Activated CD8-positive, alpha-beta memory T cell treated with anti-CD3 and anti-CD28 coated beads, Interleukin-2, amount 50 U/mL, for 24 hours (primary cell): ENCODE results near the gene CENPP.
"Not testable (repeated sequence)": the region's sequence is repeated elsewhere in the genome, so short reads cannot be mapped to it uniquely, and the experiment has no call there.

Source experiments
- DNase-seq: peaks from one replicate; pipeline ENCODE4 v3.0.0-alpha.2; 2020; ENCODE audit errors: extremely low read depth

The CENPP gene

GRCh38 chr9:92616199-92616641 lies 290.5 kb downstream of the CENPP start:
- DNase-seq, result no peak

GRCh38 chr9:92616655-92617111 lies 290.9 kb downstream of the CENPP start:
- no peak for DNase-seq

- DNase-seq, result no peak
Measured at GRCh38 chr9:92617195-92617813, 291.6 kb downstream of the CENPP start.

- DNase-seq, result no peak
Measured at GRCh38 chr9:92617951-92618510, 292.3 kb downstream of the CENPP start.

DNA sequence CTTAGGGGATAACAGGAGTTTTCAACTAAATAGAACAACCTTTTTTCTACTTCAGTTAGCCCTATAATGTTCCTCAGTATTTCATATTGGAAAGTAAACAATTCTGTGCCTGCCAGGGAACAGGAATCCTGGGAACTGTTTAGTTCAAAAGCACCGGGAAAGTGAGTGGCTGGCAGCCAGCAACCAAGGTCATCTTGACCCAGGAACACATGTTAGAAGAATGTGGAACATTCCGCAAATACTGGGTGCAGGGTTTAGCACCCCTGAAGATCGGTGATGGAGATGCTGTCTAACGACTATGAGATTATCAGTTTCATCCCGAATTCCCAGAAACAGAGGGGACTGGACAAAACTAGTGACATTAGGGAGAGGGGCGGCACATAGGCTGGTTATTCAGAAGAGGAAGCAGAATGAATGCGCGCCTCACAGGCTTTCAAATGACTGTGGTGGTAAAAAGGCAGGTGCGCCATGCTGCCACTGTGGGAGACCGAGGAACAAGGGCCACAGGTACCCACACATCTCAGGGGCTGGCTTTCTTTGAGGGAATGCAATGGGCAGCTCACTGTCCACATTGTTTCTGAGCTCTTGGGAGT lies 293.0 kb downstream of the CENPP start:
- DNase-seq, result no peak

DNA sequence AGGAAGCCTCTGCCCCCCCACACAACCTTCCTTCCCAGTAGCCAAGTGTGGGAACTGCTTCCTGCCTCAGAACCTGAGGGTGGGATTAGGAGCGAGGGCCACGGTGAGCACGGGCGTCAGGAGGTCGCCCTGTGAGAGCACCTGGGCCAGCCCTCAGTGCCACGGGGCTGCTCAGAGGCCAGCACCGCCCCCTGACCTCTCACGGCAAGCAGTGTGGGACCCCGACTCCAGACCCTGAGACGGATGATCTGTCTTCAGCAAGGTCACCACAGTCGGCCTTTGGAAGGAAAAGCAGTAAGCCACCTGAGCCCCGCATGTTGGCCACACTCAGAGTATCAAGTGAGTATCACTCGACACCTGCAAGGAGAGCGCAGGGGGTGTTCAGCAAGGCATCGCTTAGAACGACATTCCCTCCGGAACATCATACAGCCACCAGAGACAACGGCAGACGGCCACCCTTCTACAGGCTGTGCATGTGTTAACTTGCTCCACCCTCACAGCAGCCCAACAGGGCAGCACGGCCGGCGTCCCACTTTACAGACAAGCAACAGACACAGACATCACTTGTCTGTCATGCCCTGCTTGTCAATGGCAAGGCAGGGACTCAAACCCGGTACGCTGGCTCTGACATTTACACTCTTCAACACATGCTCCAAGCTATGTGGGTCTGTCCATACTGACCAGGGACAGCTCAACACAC lies 294.0 kb downstream of the CENPP start:
- no peak for DNase-seq

DNA sequence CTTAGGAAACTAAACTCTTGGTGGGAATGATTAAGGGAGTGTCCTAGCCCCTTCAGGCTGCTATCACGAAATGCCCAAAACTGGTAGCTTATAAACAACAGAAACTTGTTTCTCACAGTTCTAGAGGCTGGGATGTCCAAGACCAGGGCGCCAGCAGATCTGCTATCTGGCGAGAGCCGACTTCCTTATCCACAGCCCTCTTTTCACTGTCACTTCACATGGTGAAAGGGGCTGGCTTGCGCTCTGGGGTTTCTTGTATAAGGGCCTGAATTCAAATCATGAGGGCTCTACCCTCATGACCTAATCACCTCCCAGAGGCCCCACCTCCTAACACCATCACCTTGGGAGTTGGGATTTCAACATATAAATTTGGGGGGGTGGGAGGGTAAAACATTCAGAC lies 295.1 kb downstream of the CENPP start:
- no peak for DNase-seq

DNA sequence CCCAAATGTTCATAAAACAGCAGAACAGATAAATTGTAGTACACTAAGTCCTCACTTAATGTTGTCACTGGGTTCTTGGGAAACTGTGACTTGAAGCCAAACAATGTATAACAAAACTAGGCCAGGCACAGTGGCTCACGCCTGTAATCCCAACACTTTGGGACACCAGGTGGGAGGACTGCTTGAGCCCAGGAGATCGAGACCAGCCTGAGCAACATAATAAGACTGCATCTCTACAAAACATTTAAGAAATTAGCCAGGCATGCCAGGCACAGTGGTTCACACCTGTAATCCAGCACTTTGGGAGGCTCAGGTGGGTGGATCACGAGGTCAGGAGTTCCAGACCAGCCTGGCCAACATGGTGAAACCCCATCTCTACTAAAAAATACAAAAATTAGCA lies 298.2 kb downstream of the CENPP start:
- not testable (repeated sequence) for DNase-seq

DNA sequence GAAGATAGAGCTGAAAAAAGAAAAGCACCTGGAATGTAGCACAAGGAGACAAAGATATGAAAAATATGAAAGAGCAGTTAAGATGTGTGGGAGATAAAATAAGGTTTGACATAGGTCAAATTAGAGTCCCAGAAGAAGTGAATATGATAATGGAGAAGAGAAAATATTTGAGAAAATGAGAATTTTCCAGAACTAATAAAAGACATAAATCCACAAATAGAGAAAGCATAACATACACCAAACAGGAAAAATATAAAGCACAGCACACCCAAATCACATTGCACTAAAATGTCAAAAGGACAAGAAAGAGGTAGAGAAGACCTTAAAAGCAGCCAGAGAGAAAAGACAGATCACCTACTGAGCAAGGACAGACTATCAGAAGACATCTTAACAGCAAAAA lies 300.7 kb downstream of the CENPP start:
- DNase-seq, result no peak

GRCh38 chr9:92627651-92628050 lies 301.9 kb downstream of the CENPP start:
- no peak for DNase-seq

- no peak for DNase-seq
Measured at GRCh38 chr9:92631452-92632343, 305.9 kb downstream of the CENPP start.

DNA sequence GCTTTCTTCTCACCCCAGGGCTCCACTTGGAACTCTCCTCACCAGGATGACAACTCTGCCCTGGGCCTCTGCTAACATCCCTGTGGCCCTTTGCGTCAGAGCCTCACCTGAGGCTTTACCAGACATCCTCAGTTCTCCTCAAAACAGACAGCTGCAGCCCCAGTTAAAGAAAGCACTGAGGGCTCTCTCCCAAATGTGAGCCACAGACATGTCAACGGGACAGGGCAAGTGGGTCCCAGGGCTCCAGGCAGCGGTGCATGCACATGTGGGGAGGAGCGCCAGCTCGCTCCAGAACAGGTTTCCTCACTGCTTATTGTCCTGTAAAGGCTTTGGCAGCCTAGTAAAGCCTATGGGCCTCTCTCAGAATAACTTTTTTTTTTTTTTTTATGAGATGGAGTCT lies 306.9 kb downstream of the CENPP start:
- DNase-seq, result no peak

GRCh38 chr9:92633614-92634278 lies 308.0 kb downstream of the CENPP start:
- DNase-seq, result no peak

DNA sequence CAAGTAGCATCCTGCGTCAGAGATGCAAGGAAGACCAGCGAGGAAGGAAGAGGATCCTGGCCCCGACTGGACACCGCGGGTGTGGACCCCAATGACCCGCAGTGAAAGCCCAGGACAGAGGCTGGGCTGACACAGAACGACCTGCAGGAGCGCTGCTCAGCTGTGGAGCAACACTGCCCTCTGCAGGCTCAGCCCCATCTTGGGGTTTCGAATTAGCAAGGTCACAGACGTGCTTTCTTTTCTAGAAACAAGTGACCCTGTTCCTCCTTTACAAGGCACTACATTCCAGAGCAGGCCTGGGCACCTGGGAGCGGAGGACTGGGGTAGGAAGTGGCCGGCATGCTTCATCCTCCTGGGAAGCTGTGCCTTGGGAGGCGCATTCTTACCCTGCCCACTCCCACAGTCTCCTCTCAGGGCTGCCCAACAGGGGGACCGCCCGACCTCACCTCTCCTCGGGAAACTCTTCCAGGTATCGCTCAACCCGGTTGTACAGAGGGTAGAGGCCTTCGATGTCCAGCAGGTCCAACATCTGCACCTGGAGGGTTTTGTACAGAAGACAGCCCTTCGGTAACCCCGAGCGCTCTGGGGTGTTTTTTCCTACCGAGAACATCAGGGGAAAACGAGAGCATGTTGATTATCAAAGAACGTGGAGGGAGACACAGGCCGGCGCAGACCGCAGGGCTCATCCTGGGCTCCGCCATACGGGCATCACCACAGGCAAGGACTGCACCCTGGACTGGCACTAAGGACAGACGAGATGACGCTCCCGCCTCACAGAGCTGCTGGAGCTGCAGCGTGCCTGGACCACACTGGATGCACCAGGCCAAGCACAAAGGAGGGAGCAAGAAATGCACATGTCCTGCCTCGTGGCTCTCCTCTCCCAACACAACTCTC lies 309.2 kb downstream of the CENPP start:
- DNase-seq, result peak; percentile 18

GRCh38 chr9:92635760-92636159 lies 310.0 kb downstream of the CENPP start:
- no peak for DNase-seq

- DNase-seq, result no peak
Measured at GRCh38 chr9:92636627-92637026, 310.9 kb downstream of the CENPP start.

- DNase-seq, result no peak
Measured at GRCh38 chr9:92637326-92637725, 311.6 kb downstream of the CENPP start.

DNA sequence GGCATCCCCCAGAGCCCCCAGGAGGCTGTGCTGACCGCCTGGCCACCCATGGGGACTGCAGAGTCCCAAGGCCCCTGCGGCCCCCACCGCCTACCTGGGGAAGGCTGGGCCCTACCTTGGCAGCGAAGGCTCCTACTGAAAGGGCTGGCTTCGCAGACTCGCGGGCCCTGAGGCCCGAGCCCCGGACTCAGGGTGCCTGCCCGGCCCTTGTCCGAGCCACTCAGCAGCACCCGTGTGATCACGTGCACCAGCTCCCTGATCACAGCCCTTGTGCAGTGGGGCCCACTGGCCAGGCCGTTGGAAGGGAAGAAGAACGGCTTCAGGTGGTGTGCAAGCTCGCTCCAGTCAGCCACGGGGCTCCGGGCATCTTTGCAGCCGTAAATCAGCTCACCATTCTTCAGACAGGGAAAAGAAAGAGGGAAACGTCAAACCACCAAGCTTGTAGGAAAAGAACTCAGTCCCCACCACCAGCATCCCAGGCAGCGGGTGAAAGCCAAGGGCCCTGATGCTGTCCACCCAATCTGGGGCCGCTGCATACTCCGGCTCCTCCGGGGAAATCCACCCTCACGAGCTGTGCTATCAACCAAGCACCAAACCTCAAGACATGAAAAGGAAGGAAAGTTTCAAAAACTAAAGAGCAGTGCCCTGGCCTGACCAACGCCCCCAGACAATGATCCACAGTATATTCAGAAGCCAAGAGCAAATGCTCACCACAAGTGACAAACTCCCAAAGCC lies 312.3 kb downstream of the CENPP start:
- DNase-seq, result no peak

DNA sequence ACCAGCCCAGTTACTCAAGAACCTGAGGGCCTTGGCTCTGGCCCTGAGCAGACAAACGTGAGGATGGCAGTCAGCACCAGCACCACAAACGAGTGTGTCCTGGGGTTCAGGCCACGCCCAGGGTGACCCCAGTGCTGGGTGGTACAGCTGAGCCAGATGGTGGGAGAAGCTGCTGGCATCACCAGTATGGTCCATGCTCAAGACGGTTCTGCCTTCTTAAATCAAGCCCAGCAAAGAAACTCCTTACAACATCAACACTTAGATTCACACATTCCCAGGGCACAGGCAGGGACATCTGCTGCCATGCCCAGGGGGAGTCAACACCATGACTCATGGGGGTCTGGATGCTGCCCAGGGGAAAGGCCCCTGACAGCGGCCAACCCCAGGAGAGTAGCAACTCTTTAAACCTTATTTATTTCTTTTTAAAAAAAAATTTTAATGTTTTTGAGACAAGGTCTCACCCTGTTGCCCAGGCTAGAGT lies 312.9 kb downstream of the CENPP start:
- DNase-seq, result no peak
